HG02678 (cell line): Measurements from ENCODE around the gene SEC23IP.
A peak's percentile ranks its signal among the peaks of the same experiment; 100 is the strongest.
"Not testable (repeated sequence)": the region's sequence is repeated elsewhere in the genome, so short reads cannot be mapped to it uniquely, and the experiment has no call there.

Source experiments
- ATAC-seq: cut with Tn5 transposase; IDR thresholded peaks from one replicate; pipeline ENCODE4 v1.9.1; 2021; ENCODE audit warnings: mild to moderate bottlenecking, moderate library complexity; ENCODE audit not compliant: unreplicated experiment

SEC23IP gene

DNA sequence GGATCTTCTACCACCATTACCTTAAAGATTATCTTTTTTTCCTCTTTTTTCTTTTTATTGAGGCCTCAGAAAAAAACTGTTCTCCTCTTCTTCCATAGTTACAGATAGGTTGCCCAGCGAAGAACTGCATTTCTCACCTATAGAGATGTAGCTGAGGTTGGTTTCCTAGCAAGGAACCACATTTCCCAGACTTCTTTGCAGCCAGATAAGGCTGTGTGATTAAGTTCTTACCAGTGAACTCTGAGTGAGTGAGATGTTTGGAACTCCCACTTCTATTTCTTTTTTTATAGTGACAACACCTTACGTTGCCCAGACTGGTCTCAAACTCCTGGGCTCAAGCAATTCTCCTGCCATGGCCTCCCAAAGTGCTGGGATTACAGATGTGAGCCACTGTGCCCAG, 14.0 kb upstream of the SEC23IP start:
- no peak for ATAC-seq

DNA sequence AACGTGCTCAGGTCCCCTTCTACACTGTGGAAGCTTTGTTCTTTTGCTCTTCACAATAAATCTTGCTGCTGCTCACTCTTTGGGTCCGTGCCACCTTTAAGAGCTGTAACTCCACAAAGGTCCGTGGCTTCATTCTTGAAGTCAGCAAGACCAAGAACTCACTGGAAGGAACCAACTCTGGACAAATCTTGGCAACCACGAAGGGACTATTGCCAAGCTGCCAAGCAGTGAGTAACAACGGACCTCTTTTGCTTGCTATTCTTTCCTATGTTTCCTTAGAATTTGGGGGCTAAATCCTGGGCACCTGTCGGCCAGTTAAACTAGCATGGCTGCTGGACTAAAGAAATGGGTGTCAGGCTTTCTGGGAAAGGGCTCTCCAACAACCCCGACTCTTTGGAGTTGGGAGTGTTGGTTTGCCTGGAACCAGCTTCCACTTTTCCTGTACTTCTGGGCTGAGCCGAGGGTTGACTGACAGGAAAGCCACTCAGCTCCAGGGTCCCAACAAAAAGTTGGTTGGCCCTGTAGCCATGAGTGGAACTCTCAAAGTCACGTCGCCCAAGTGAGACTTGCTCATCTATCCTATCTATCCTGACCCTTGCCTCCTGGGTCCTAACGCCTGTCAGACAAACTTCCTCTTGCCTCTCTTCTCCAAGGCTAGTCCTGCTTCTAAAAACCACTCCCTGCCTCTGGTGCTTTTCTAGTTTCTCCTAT, 8.5 kb upstream of the SEC23IP start:
- not testable (repeated sequence) for ATAC-seq

DNA sequence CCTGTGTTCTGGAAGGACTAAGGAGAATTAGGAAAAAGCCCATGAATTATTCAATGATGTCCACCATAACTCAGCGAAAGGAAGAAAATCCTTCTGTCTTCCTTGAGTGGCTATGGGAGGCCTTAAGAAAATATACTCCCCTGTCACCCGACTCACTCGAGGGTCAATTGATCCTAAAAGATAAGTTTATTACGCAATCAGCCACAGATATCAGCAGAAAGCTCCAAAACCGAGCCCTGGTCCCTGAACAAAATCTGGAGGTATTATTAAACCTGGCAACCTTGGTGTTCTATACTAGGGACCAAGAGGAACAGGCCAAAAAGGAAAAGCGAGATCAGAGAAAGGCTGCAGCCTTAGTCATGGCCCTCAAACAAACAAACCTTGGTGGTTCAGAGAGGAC, 6.5 kb upstream of the SEC23IP start:
- ATAC-seq: not testable (repeated sequence)

DNA sequence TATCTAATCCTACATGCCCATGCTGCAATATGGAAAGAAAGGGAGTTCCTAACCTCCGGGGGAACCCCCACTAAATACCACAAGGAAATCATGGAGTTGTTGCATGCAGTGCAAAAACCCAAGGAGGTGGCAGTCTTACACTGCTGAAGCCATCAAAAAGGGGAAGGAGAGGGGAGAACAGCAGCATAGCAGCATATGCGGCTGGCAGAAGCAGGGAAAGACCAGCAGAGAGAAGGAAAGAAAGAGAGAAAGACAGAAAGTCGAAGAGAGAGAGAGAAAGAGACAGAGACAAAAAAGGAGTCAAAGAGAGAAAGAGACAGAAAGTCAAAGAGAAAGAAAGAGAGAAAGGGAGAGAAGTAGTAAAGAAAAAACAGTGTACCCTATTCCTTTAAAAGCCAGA, 3.8 kb upstream of the SEC23IP start:
- not testable (repeated sequence) for ATAC-seq

DNA sequence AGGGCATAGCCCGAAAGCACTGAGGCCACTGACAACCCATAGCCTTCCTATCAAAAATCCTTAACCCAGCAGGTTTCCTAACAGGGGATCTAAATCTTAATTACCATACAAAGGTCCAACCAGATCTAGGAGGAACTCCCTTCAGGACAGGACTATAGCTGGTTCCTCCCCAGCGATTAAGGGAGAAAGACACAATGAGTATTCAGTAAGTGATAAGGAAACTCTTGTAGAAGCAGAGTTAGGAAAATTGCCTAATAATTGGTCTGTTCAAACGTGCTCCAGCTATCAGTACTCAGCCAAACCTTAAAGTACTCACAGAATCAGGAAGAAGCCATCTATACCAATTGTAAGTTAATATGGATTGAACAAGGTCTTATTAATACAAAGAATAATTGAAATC, 3.3 kb upstream of the SEC23IP start:
- not testable (repeated sequence) for ATAC-seq

DNA sequence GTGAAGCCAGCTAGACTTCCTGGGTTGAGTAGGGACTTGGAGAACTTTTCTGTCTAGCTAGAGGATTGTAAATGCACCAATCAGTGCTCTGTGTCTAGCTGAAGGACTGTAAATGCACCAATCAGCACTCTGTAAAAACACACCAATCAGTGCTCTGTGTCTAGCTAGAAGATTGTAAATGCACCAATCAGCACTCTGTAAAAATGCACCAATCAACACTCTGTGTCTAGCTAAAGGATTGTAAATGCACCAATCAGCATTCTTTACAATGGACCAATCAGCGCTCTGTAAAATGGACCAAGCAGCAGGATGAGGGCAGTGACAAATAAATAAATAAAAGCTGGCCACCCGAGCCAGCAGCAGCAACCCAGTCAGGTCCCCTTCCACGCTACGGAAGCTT, 2.2 kb upstream of the SEC23IP start:
- not testable (repeated sequence) for ATAC-seq

DNA sequence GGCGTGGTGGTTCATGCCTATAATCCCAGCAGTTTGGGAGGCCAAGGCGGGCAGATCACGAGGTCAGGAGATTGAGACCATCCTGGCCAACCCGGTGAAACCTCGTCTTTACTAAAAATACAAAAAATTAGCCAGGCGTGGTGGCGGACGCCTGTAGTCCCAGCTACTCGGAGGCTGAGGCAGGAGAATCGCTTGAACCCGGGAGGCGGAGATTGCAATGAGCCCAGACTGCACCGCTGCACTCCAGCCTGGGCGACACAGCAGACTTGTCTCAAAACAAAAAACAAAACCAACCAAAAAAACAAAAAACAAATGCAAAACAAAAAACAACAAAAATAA, 712 bp upstream of the SEC23IP start:
- not testable (repeated sequence) for ATAC-seq

DNA sequence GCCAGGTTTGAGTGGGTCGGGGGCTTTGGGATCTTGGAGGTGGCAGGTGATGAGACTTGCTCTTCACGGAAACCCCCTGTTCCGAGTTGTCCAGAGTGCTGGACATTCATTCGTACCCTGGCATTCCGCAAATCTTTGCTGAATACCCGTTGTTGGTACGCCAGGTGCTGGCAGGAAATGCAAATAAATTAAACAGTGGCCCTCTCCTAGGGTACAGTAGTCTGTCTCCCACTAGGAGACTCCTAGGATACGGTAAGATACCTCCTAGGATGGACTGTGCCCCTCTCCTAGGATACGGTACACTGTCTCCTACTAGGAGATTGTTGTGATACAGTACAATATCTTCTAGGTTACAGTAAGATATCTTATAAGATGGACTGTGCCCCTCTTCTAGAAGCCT, 544 bp downstream of the SEC23IP start:
- ATAC-seq: no peak

DNA sequence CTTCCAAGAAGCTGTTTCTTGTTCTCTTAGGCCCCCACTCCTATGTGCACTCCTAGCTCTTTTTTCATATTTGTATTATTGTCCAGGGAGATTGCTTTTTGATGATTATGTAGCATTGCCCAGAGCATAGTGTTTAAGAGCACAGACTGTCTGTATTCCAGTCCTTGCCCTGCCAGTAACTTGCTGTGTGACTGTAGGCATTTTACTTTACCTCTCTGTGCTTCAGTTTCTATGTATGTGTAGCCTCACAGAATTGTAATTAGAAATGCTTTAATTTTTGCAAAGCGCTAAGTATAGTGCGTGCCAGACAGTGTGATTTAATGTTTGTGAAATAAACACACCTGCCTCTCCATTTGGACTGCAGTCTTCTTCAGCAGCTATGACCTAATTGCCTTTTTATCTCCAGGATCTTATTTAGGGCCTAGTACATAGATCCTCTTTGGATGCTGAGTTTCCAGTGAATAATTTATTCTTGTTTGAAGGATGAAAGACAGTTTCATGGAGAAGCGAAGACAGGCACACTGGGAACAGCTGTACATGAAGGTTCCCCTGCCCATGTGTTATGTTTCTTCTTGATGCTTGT, 1.4 kb downstream of the SEC23IP start:
- ATAC-seq: no peak

DNA sequence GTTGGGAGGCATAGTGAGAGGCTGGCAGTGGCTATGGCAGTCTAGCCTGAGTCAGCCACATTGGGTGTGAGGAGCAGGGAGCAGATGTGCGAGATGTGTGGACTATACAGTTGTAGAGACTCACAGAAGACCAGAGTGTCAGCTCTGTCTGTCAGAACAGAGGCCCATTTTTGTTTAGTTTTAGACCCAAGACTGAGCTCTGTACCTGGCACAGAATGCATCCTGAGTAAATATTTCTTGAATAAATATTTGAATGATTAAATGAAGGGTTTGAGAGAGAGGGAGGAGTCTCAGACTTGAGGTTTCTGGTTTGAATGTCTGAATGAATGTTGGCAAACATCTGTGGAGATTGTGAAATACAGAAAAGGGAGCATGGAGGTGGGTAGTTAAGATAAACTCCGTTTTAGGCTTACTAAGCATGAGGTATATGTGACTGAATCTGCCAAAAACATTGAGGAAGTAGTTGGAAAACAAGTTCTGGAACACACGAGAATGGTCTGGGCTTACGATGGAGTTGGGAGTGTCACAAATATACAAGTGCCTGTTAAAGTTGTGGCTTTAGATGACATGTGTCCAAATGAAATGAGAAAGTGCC, 3.6 kb downstream of the SEC23IP start:
- no peak for ATAC-seq

DNA sequence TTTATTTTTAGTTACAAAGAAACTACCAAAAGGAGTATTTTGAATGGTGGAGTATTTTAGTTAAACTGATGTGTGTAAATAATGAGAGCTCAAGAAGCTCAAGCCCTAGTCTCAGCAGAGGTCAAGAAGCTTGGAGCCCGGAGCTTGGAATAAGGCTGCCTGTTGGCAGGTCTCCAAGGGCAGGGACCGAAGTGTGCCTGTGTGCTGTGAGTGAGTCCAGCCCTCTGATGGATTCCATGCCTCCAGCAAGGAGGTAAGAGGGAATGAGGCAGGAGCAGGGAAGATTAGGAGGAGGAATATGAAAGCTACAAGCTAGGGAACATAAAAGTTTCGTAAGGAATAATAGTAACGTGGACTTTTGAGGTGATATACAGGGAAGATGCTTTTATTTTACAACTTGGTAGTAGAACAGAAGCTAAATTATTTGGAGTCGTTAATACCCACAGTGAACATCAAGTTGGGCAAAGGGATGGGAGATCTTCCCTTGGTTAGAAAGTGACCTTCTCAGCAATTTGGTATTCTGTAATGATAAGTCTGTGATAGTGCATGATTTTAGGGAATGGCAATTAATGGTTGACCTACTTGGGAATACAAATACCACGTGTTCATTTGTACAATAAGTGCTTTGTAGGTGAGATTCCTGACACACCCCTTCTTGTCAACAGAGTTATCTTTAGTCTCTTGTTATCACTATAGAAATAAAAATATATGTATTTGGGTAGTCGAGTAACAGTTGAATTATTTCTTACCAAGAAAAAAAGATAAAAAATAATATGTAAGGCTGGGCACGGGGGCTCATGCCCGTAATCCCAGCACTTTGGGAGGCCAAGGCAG, 4.6 kb downstream of the SEC23IP start:
- no peak for ATAC-seq

DNA sequence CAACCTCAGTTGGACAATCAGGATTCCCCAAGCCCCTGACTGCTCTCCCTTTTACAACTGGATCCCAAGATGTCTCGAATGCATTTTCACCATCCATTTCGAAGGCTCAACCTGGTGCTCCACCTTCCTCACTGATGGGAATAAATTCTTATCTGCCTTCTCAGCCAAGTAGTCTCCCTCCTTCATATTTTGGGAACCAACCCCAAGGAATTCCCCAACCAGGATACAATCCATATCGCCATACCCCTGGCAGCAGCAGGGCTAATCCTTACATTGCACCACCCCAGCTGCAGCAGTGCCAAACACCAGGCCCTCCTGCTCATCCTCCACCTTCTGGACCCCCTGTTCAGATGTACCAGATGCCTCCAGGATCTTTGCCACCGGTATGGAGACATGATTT, 6.0 kb downstream of the SEC23IP start:
- no peak for ATAC-seq

DNA sequence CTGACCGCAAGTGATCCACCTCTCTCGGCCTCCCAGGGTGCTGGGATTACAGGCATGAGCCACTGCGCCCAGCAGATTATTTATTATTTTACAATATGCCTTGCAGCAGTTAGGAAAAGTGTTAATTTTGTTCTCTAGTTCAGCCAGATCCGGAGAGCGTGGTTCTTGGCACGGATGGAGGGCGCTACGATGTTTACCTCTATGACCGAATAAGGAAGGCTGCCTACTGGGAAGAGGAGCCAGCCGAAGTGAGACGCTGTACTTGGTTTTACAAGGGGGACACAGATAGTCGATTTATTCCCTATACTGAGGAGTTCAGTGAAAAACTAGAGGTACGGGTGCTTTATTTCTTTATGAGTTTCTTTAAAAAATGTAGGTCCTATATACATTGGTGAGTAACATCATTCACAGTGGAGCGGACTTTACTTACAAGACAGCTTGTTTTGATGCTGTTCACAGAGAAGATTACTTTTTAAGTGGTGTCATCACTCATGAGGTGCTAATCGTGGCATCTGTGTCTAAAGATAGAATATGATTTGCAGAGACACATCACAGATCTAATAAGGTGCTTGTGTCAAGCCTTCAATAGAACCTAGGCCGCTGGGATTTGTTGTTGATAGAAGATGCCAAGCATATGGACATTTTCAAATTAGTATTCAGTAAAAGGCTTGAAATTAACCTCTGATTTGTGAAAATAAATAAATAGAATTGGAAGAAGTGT, 11.6 kb downstream of the SEC23IP start:
- no peak for ATAC-seq

DNA sequence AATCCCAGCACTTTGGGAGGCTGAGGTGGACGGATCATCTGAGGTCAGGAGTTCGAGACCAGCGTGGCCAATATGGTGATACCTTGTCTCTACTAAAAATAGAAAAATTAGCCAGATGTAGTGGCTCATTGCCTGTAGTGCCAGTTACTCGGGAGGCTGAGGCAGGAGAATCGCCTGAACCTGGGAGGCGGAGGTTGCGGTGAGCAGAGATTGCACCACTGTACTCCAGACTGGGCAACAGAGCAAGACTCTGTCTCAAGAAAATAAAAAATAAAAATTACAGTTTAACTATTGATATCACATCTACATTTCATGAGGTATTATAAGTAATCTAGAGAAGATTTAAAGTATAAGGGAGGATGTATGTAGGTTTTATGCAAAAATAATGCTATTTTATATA, 15.2 kb downstream of the SEC23IP start:
- not testable (repeated sequence) for ATAC-seq

DNA sequence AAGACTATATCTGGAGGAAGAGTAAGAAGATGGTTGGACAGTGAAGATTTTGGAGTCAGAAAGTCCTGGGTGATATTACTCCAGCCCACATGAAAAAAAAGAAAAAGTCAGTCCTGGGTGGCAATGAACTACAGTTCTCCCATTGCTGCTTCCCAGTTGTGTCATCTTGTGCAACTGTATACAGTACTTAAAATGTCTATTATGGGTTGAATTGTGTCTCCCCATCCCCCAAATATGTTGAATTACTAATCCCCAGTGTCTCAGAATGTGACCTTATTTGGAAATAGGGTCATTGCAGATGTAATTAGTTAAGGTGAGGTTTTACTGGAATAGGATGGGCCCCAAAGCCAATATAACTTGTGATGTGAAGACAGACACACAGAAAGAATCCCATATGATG, 15.6 kb downstream of the SEC23IP start:
- no peak for ATAC-seq

DNA sequence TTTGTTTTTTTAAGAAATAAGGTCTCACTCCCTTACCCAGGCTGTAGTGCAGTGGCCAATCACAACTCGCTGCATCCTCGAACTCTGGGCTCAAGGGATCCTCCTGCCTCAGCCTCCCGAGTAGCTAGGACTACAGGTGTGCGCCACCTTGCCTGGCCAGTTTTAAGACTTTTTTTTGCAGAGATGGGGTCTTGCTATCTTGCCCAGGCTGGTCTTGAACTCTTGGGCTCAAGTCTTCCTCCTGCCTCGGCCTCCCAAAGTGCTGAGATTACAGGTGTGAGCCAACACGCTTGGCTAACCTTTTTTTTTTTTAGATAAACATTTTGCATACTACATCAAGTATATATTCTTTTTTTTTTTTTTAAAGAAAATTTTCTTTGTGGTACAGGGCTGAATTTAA, 18.2 kb downstream of the SEC23IP start:
- no peak for ATAC-seq

DNA sequence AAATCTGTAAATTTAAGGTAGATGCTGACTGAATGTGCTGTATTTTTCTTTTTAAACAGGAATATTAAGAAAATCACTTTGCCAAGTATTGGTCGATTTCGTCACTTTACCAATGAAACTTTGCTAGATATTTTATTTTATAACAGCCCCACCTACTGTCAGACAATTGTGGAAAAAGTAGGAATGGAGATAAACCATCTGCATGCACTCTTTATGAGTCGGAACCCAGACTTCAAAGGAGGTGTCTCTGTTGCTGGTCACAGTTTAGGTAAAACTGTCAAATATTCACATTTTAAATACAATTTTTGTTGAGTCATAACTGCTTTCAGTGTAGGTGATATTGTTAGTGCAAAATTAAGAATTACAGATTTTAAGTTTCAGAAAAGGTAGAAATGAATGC, 25.2 kb downstream of the SEC23IP start:
- no peak for ATAC-seq

DNA sequence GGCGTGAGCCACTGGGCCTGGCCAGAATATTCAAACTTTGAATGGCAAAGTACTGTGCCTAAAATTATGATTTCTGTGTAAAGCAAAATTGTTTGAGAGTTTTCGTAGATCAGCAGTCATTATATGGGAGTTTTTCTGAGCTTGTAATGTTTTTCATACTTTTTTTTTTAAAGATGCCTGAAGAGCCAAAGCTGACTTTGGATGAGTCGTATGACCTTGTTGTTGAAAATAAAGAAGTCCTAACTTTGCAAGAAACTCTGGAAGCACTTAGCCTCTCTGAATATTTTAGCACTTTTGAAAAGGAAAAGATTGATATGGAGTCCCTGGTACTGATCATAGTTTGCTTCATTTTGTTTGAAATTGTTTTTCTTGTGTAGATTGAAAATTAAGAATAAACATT, 26.7 kb downstream of the SEC23IP start:
- ATAC-seq: no peak

DNA sequence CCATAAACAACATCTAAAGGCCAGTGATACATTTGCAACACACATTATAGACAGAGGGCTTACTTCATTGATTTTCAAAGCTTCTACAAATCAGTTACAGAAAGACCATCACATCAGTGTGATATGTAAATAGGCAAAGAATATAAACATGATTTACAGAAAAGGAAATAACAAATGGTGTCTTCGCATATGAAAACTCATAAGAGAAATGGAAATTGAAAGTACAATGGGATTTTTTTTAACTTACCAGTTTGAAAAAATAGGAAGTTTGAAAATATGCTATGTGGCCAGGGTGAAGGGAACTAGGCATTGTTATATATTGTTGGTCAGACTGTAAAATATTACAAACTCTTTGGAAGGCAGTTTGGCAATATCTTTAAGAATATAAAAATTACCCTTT, 27.3 kb downstream of the SEC23IP start:
- ATAC-seq: peak; percentile 81

DNA sequence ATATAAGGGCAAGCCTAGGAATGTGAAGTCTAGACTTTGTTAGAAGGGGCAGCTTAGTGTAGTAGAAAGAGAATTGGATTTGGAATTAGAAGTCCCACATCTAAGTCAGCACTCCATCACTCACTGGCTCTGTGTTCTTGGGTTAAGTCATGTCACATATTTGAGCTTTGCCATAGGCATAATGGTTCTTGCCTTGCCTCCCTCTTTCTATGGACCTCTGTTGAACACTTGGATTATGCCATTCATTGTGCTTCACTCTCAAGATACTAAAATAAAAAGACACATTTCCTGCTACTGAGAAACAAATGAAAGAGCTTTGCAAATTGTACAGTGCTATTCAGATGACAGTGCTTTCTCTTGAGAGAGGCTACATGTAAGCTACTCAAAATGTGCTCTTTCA, 35.9 kb downstream of the SEC23IP start:
- no peak for ATAC-seq

DNA sequence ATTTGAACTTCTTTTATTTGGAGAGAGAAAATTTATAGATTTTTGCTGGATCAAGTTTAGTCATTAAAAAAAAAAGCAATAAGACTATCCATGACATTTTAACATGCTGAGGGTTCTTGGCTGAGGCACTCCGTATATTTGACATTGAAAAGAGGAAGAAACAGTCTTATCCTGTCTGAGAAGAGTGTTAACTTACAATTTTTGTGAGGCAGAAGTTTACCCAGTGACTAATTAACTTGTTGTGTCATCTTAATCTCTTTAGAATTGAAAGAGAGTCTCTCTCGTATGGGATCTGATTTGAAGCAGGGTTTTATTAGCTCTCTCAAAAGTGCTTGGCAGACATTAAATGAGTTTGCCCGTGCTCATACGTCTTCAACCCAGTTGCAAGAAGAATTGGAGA, 39.3 kb downstream of the SEC23IP start:
- no peak for ATAC-seq
